Transverse colon (tissue), 4 donors: ENCODE results near the gene YJEFN3. TPM values are rescaled to one million over a fixed set of nuclear protein-coding genes. Genes with fewer than 3 reads are reported as not detected.

ENCODE experiments used
- DNase-seq: peaks from one replicate; pipeline ENCODE4 v3.0.0-alpha.2; 2019
- H3K27ac ChIP-seq, 4 donors: fragments of 200-600 bp; sonication (generic); 2 replicates each; pipeline ENCODE4 v1.5.1; 2016 to 2018; ENCODE audit warnings: inconsistent platforms in 4 of 4
- H3K27me3 ChIP-seq: fragments of 200-600 bp; sonication (generic); 2 replicates; pipeline ENCODE4 v1.5.1; 2017; ENCODE audit warnings: inconsistent platforms
- H3K36me3 ChIP-seq, 4 donors: fragments of 200-600 bp; sonication (generic); 2 replicates each; pipeline ENCODE4 v1.5.1; 2017 to 2019; ENCODE audit warnings: inconsistent platforms in 4 of 4
- H3K4me1 ChIP-seq, 4 donors: fragments of 200-600 bp; sonication (generic); 2 replicates each; pipeline ENCODE4 v1.5.1; 2017 to 2020; ENCODE audit warnings: inconsistent platforms in 4 of 4
- H3K4me3 ChIP-seq, 4 donors: fragments of 200-600 bp; sonication (generic); 1 replicate in 1 of 4; 2 replicates in 3 of 4; pipeline versions ENCODE4 v1.5.1 to v1.6.1; 2017 to 2019; ENCODE audit warnings: inconsistent platforms in 4 of 4
- H3K9me3 ChIP-seq, 2 donors: fragments of 200-600 bp; sonication (generic); 2 replicates each; pipeline ENCODE4 v1.5.1; 2017 to 2019; ENCODE audit warnings: inconsistent platforms in 2 of 2
- EP300 ChIP-seq: sonication (generic); formaldehyde crosslinking; IDR thresholded peaks from one replicate; pipeline ENCODE4 v1.6.1; 2017; ENCODE audit warnings: antibody characterized with exemption, low read depth
- POLR2A ChIP-seq: fragments of 450-650 bp; IDR thresholded peaks from one replicate; pipeline ENCODE4 v1.6.1; 2016; ENCODE audit warnings: antibody characterized with exemption, mild to moderate bottlenecking, moderate library complexity
- POLR2AphosphoS5 ChIP-seq, 3 donors: sonication (generic); formaldehyde crosslinking; IDR thresholded peaks; one replicate each; pipeline ENCODE4 v1.6.1; 2016; ENCODE audit warnings: antibody characterized with exemption in 3 of 3
- WGBS, 2 donors: methylation state at CpG; one replicate each; pipeline ENCODE4 v1.1.5; 2018; ENCODE audit warnings: low coverage in 1 of 2; 5-methylcytosine and 5-hydroxymethylcytosine counted together
- in situ Hi-C, 4 donors: fragments of 200-750 bp; cut with MboI; loops; one replicate each; pipeline versions ENCODE4 v1.15.0 to v1.15.1; 2017; ENCODE audit warnings: low sequenced_read_pairs in 3 of 4, low pct_ligation_motif_present in 1 of 4, low pct_unique_long_range_greater_than_20kb in 1 of 4
- intact Hi-C: fragments of 100-400 bp; cut with DNase I; formaldehyde crosslinking; loops from one replicate; pipeline ENCODE4 v1.15.1; 2023; ENCODE audit warnings: low total_unique reads
- total RNA-seq, 4 donors: library from RNA; depleted of rRNA; stranded (reverse); fragments of >200 nt; gene quantifications; one replicate each; pipeline ENCODE4 v1.1.0, GENCODE V29; 2016
- TF ChIP-seq, protein P1 (sequence below), 5 experiments: fragments of 200-600 bp in 3 of 5; fragments of 450-650 bp in 2 of 5; sonication (generic) in 3 of 5; IDR thresholded peaks; 1 replicate in 2 of 5; 2 replicates in 3 of 5; pipeline ENCODE4 v1.5.1; 2016 to 2017; ENCODE audit warnings: antibody characterized with exemption in 5 of 5, inconsistent platforms in 3 of 5, mild to moderate bottlenecking in 2 of 5, moderate library complexity in 1 of 5

The YJEFN3 gene
- total RNA-seq, 4 donors from 2014 or later: 3.5 to 6.0 (median 4.0) TPM

DNA sequence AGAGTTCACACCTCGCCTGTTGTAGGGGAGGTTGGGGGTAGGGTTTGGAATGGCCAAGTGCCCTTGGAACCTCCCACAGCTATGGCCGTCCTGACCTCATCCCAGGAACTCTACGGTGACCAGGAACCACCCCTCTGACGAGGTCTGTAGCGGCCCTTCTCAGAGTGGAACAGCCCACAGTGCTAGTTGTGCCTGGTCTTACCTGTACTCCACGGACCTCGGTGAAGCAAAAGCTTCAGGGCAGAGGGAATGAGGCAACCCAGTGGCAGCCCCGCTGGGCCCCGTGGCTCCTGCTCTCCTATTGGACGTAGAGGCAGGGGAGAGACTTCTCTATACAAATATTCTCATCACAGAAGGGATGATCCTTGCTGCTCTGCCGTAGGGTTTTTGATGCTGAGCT is 20.5 kb upstream of the YJEFN3 start:
- whole genome bisulfite sequencing, 2 donors: 85% methylated on average over 11 of the region's 11 CpGs; no CpG with 5 or more reads in 1 of the 2 donors
- peaks cover 0 to 13% (median 6%) of the 10 kb centered on the region in 4 donors for H3K36me3 ChIP-seq
- TF ChIP-seq EP300 (no peak), POLR2A (no peak), POLR2AphosphoS5 (IDR thresholded peaks at IDR 0.05) (no peak)
- TF ChIP-seq, protein P1, sequence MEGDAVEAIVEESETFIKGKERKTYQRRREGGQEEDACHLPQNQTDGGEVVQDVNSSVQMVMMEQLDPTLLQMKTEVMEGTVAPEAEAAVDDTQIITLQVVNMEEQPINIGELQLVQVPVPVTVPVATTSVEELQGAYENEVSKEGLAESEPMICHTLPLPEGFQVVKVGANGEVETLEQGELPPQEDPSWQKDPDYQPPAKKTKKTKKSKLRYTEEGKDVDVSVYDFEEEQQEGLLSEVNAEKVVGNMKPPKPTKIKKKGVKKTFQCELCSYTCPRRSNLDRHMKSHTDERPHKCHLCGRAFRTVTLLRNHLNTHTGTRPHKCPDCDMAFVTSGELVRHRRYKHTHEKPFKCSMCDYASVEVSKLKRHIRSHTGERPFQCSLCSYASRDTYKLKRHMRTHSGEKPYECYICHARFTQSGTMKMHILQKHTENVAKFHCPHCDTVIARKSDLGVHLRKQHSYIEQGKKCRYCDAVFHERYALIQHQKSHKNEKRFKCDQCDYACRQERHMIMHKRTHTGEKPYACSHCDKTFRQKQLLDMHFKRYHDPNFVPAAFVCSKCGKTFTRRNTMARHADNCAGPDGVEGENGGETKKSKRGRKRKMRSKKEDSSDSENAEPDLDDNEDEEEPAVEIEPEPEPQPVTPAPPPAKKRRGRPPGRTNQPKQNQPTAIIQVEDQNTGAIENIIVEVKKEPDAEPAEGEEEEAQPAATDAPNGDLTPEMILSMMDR (IDR thresholded peaks at IDR 0.05): no peak

DNA sequence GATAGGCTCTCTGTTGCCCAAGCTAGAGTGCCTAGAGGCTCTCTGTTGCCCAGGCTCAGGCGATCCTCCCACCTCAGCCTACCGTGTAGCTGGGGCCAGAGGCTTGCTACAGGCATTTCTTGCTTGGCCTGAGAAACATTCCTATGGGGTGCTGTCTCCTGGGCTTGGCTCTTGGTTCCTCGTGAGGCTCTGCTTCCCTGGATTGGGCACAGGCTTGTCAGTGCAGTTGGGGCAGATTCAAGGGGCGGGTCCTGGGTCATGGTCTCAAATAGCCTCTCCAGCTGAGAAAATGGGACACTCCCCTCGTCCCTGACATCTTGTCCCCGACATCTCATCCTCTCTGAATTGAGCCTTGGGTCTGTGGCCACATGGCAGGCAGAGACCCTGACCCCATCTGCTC is 18.3 kb upstream of the YJEFN3 start:
- Histone ChIP-seq H3K27me3 (no peaks in the 10 kb centered on the region), H3K9me3 (no peaks in the 10 kb centered on the region), H3K4me3 (no peak overlapping the region), H3K36me3 (peaks cover 0 to 8% (median 2%) of the 10 kb centered on the region in 4 donors), H3K4me1 (peaks cover 0 to 8% (median 4%) of the 10 kb centered on the region in 4 donors), H3K27ac (no peak overlapping the region)
- WGBS, 2 donors: 56% methylated on average over 3 of the region's 6 CpGs; no CpG with 5 or more reads in 1 of the 2 donors
- in situ Hi-C loops: no loop called here
- intact Hi-C loops: no loop called here
- DNase-seq: no peak
- TF ChIP-seq EP300 (no peak), POLR2A (no peak), POLR2AphosphoS5 (IDR thresholded peaks at IDR 0.05) (no peak)
- TF ChIP-seq, protein P1 (IDR thresholded peaks at IDR 0.05): no peak

More for the DNA sequence above, 20.5 kb upstream of the YJEFN3 start:
- intact Hi-C loops: no loop called here
- Histone ChIP-seq H3K27me3 (no peaks in the 10 kb centered on the region), H3K9me3 (no peaks in the 10 kb centered on the region), H3K4me3 (no peak overlapping the region), H3K4me1 (peaks cover 0 to 3% (median 1%) of the 10 kb centered on the region in 4 donors), H3K27ac (no peak overlapping the region)
- in situ Hi-C loops: no loop called here
- no peak for DNase-seq

DNA sequence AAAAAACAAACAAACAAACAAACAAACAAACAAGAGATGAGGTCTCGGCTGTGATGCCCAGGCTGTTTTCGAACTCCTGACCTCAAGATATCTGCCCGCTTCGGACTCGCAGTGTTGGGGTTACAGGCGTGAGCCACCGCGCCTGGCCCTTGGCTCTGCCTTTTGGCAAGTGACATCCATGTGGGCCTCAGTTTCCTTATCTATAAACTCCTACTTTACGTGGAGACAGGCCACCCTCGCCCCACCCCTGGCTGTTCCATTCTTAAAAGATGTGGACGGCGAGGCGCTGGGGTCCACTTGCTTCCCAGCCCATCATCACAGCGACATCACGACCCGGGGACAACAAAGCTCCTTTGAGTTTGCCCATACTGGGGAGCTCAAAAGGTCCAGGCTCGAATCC is 15.0 kb upstream of the YJEFN3 start:
- H3K9me3 ChIP-seq: no peaks in the 10 kb centered on the region
- peak overlapping the region in 1 of 4 donors; percentile 51 for H3K27ac ChIP-seq
- peak overlapping the region in 1 of 4 donors; percentile 13 for H3K4me3 ChIP-seq
- TF ChIP-seq EP300 (no peak), POLR2A (no peak), POLR2AphosphoS5 (IDR thresholded peaks at IDR 0.05) (no peak)
- TF ChIP-seq, protein P1 (IDR thresholded peaks at IDR 0.05): no peak
- H3K4me1 ChIP-seq: peaks cover 6 to 28% (median 19%) of the 10 kb centered on the region in 4 donors
- in situ Hi-C loops: no loop called here
- 89 to 92% methylated on average over 4 to 17 of the region's 17 CpGs for WGBS, 2 donors
- no peak for DNase-seq
- H3K27me3 ChIP-seq: no peaks in the 10 kb centered on the region
- no peaks in the 10 kb centered on the region for H3K36me3 ChIP-seq
- intact Hi-C loops: no loop called here

DNA sequence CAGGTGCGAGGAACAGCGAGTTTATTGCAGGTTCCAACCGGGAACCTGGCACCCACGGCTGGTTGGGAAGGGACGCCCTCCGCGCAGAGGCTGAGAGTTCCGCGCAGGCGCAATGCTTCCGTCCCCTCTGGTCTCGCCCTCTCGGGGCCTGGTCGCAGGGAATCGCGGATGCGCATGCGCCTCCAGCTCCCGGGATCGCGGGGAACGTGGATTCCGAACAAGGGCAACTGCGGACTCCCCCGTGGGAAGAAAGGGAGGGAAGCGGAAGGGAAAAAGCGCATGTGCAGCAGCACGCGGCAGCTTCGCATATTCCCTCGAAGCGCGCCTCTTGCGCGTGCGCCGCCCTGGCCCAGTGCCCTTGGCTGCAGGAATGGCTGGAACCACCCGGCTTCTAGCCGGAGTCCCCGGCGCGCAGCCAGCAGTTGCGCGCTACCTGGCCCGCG is 14.5 kb upstream of the YJEFN3 start:
- Histone ChIP-seq H3K36me3 (no peaks in the 10 kb centered on the region), H3K4me1 (peaks cover 6 to 30% (median 19%) of the 10 kb centered on the region in 4 donors), H3K27ac (peak overlapping the region in 2 of 4 donors; percentile 30 to 64), H3K9me3 (no peaks in the 10 kb centered on the region), H3K27me3 (no peaks in the 10 kb centered on the region), H3K4me3 (peak overlapping the region in 1 of 4 donors; percentile 13)
- 73% methylated on average over 46 of the region's 46 CpGs; no CpG with 5 or more reads in 1 of the 2 donors for WGBS, 2 donors
- in situ Hi-C loops: no loop called here
- TF ChIP-seq POLR2AphosphoS5 (IDR thresholded peaks at IDR 0.05) (peak in 1 of 3 donors; percentile 12), POLR2A (no peak)
- intact Hi-C loops: no loop called here
- peak; percentile 60 for DNase-seq
